OCI-LY7 (cell line): ENCODE data around the gene PROKR1.

Experiments used
- EZH2phosphoT487 ChIP-seq: fragments of 200-600 bp; sonication (generic); IDR thresholded peaks from 2 replicates; pipeline ENCODE4 v1.6.1; 2018; ENCODE audit warnings: low read depth, borderline replicate concordance, mild to moderate bottlenecking, mixed run types, antibody characterized with exemption, low read length, moderate library complexity, mixed read lengths
- TF ChIP-seq, protein P1 (sequence below): fragments of 200-600 bp; sonication (generic); conservative IDR thresholded peaks from 2 replicates; pipeline ENCODE4 v1.5.1; 2014; ENCODE audit warnings: mild to moderate bottlenecking, antibody characterized with exemption, low read length, moderate library complexity, mixed read lengths

DNA sequence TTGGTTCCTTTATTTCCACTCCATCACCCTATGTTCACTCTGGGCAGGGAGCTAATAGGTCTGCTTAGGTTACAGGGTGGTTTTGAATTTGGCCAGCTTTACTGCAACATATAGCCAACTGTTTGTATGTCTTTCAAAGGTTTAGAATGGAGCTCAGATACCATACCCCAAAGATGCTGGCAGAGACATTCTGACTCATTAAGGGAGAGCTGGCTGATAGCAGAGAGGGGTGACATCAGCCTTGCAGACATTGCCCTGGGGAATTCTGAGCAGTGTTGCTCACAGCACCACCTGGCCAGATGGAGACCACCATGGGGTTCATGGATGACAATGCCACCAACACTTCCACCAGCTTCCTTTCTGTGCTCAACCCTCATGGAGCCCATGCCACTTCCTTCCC lies 2.1 kb downstream of the PROKR1 start:
- TF ChIP-seq, protein P1, sequence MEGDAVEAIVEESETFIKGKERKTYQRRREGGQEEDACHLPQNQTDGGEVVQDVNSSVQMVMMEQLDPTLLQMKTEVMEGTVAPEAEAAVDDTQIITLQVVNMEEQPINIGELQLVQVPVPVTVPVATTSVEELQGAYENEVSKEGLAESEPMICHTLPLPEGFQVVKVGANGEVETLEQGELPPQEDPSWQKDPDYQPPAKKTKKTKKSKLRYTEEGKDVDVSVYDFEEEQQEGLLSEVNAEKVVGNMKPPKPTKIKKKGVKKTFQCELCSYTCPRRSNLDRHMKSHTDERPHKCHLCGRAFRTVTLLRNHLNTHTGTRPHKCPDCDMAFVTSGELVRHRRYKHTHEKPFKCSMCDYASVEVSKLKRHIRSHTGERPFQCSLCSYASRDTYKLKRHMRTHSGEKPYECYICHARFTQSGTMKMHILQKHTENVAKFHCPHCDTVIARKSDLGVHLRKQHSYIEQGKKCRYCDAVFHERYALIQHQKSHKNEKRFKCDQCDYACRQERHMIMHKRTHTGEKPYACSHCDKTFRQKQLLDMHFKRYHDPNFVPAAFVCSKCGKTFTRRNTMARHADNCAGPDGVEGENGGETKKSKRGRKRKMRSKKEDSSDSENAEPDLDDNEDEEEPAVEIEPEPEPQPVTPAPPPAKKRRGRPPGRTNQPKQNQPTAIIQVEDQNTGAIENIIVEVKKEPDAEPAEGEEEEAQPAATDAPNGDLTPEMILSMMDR: no peak
- no peak for TF ChIP-seq EZH2phosphoT487
